GM21381 (cell line): ENCODE measurements around the gene TUBB3.
"Not testable (repeated sequence)": the region's sequence is repeated elsewhere in the genome, so short reads cannot be mapped to it uniquely, and the experiment has no call there.

ENCODE experiments used
- ATAC-seq: cut with Tn5 transposase; IDR thresholded peaks from one replicate; pipeline ENCODE4 v1.9.1; 2021; ENCODE audit warnings: mild to moderate bottlenecking, moderate library complexity; ENCODE audit not compliant: unreplicated experiment

The TUBB3 gene

GRCh38 chr16:89964201-89964600 is 41.1 kb downstream of the TUBB3 start:
- no peak for ATAC-seq

GRCh38 chr16:89965447-89966225 is 42.5 kb downstream of the TUBB3 start:
- no peak for ATAC-seq

GRCh38 chr16:89966756-89967155 is 43.6 kb downstream of the TUBB3 start:
- ATAC-seq, result no peak

GRCh38 chr16:89967436-89967835 is 44.3 kb downstream of the TUBB3 start:
- ATAC-seq, result not testable (repeated sequence)

GRCh38 chr16:89968074-89968473 is 44.9 kb downstream of the TUBB3 start:
- not testable (repeated sequence) for ATAC-seq

- ATAC-seq, result no peak
Observed at GRCh38 chr16:89969741-89970410, 46.7 kb downstream of the TUBB3 start.

GRCh38 chr16:89971495-89972243 is 48.5 kb downstream of the TUBB3 start:
- ATAC-seq, result no peak

- peak; percentile 88 for ATAC-seq
Observed at GRCh38 chr16:89972244-89973234, 49.4 kb downstream of the TUBB3 start.

GRCh38 chr16:89973235-89973634 is 50.1 kb downstream of the TUBB3 start:
- no peak for ATAC-seq

GRCh38 chr16:89973654-89974335 is 50.7 kb downstream of the TUBB3 start:
- no peak for ATAC-seq

- ATAC-seq, result no peak
Observed at GRCh38 chr16:89974870-89975269, 51.7 kb downstream of the TUBB3 start.

GRCh38 chr16:89981414-89981813 is 58.3 kb downstream of the TUBB3 start:
- ATAC-seq, result no peak

- ATAC-seq, result no peak
Observed at GRCh38 chr16:89982318-89982717, 59.2 kb downstream of the TUBB3 start.

GRCh38 chr16:89983536-89983935 is 60.4 kb downstream of the TUBB3 start:
- ATAC-seq, result no peak

GRCh38 chr16:89984216-89984615 is 61.1 kb downstream of the TUBB3 start:
- ATAC-seq, result no peak

GRCh38 chr16:89985219-89985618 is 62.1 kb downstream of the TUBB3 start:
- ATAC-seq, result no peak
